Esophagus muscularis mucosa (tissue), 3 donors: Measurements from ENCODE around the gene CSMD2.

Experiments used
- POLR2A ChIP-seq: fragments of 450-650 bp; IDR thresholded peaks from one replicate; pipeline ENCODE4 v1.6.1; 2017; ENCODE audit warnings: antibody characterized with exemption, moderate library complexity, mild to moderate bottlenecking, low read depth
- POLR2AphosphoS5 ChIP-seq, 2 donors: sonication (generic); formaldehyde crosslinking; IDR thresholded peaks; one replicate each; pipeline ENCODE4 v1.6.1; 2017; ENCODE audit warnings: antibody characterized with exemption in 2 of 2
- TF ChIP-seq, protein P1 (sequence below), 3 experiments: fragments of 200-600 bp in 2 of 3; fragments of 450-650 bp in 1 of 3; sonication (generic) in 2 of 3; IDR thresholded peaks; one replicate each; pipeline ENCODE4 v1.5.1; 2017 to 2019; ENCODE audit warnings: antibody characterized with exemption in 3 of 3, mild to moderate bottlenecking in 2 of 3, moderate library complexity in 1 of 3

DNA sequence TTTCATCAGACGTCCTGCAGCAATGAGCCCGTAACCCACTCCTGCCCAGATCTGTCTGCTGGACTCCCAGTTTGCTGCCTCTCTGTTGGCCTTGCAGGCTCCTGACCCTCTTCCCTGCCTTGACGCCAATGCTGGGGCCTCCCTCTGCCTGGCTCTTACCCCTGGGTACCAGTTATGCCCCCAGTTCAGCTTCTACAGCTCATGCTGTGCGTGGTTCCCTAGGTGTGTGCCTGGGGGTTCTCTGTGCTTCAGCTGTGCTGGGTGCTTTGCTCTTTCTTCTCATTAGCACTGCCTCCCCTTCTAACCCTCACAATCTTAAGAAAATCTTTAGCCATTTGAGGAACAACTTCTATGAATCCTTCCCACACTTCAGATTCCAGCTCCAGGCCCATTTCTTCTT, 541.2 kb downstream of the CSMD2 start:
- TF ChIP-seq, protein P1, sequence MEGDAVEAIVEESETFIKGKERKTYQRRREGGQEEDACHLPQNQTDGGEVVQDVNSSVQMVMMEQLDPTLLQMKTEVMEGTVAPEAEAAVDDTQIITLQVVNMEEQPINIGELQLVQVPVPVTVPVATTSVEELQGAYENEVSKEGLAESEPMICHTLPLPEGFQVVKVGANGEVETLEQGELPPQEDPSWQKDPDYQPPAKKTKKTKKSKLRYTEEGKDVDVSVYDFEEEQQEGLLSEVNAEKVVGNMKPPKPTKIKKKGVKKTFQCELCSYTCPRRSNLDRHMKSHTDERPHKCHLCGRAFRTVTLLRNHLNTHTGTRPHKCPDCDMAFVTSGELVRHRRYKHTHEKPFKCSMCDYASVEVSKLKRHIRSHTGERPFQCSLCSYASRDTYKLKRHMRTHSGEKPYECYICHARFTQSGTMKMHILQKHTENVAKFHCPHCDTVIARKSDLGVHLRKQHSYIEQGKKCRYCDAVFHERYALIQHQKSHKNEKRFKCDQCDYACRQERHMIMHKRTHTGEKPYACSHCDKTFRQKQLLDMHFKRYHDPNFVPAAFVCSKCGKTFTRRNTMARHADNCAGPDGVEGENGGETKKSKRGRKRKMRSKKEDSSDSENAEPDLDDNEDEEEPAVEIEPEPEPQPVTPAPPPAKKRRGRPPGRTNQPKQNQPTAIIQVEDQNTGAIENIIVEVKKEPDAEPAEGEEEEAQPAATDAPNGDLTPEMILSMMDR (IDR thresholded peaks at IDR 0.05), result no peak
- TF ChIP-seq POLR2AphosphoS5 (IDR thresholded peaks at IDR 0.05) (no peak), POLR2A (no peak)
